Neuronal stem cell (in vitro differentiated cells): ENCODE measurements around the gene RBCK1.

ENCODE experiments used
- DNase-seq: peaks from one replicate; pipeline ENCODE4 v3.0.0-alpha.2; 2013; ENCODE audit warnings: low spot score
- H2AFZ ChIP-seq: one replicate; pipeline ENCODE4 v1.6.1; 2013; ENCODE audit warnings: mild to moderate bottlenecking, low read length, inconsistent platforms
- H2AK5ac ChIP-seq: 2 replicates; pipeline ENCODE4 v1.6.1; 2013; ENCODE audit warnings: low read depth, mild to moderate bottlenecking, inconsistent platforms, low read length, moderate library complexity, mixed read lengths
- H2BK120ac ChIP-seq: 2 replicates; pipeline ENCODE4 v1.6.1; 2013; ENCODE audit warnings: low read depth, mild to moderate bottlenecking, inconsistent platforms, low read length, moderate library complexity, mixed read lengths
- H2BK12ac ChIP-seq: one replicate; pipeline ENCODE4 v1.6.1; 2013; ENCODE audit warnings: low read length, inconsistent platforms
- H2BK15ac ChIP-seq: 2 replicates; pipeline ENCODE4 v1.6.1; 2013; ENCODE audit warnings: mild to moderate bottlenecking, low read length, inconsistent platforms, mixed read lengths
- H2BK5ac ChIP-seq: one replicate; pipeline ENCODE4 v1.6.1; 2013; ENCODE audit warnings: inconsistent platforms, mild to moderate bottlenecking, low read length, moderate library complexity
- H3K14ac ChIP-seq: one replicate; pipeline ENCODE4 v1.6.1; 2013; ENCODE audit warnings: low read length, inconsistent platforms
- H3K18ac ChIP-seq: 2 replicates; pipeline ENCODE4 v1.6.1; 2013; ENCODE audit warnings: low read length, inconsistent platforms
- H3K23ac ChIP-seq: 2 replicates; pipeline ENCODE4 v1.6.1; 2013; ENCODE audit warnings: low read depth, mild to moderate bottlenecking, mixed read lengths, low read length, inconsistent platforms; ENCODE audit not compliant: poor library complexity
- H3K27ac ChIP-seq: replicated peaks from 3 replicates; pipeline ENCODE4 v1.5.1; 2013; ENCODE audit warnings: low read length, inconsistent platforms
- H3K27me3 ChIP-seq, 3 experiments: 2 replicates each; pipeline ENCODE4 v1.6.1; 2013; ENCODE audit warnings: low read length in 3 of 3, mild to moderate bottlenecking in 2 of 3, inconsistent platforms in 1 of 3, low read depth in 1 of 3, mixed read lengths in 1 of 3, moderate library complexity in 1 of 3; ENCODE audit not compliant: control insufficient read depth in 3 of 3, insufficient read depth in 3 of 3
- H3K36me3 ChIP-seq, 2 donors: replicated peaks in 1 of 2; 2 replicates each; pipeline ENCODE4 v1.6.1; 2013; ENCODE audit warnings: low read length in 2 of 2; ENCODE audit not compliant: control insufficient read depth in 2 of 2, insufficient read depth in 2 of 2
- H3K4ac ChIP-seq: 2 replicates; pipeline ENCODE4 v1.6.1; 2013; ENCODE audit warnings: inconsistent platforms, mild to moderate bottlenecking, low read length, moderate library complexity
- H3K4me1 ChIP-seq, 2 donors: 1 replicate in 1 of 2; 2 replicates in 1 of 2; pipeline ENCODE4 v1.6.1; 2013; ENCODE audit warnings: low read length in 2 of 2, low read depth in 1 of 2; ENCODE audit not compliant: control insufficient read depth in 2 of 2, insufficient read depth in 1 of 2
- H3K4me2 ChIP-seq: one replicate; pipeline ENCODE4 v1.6.1; 2013; ENCODE audit warnings: mild to moderate bottlenecking, low read length, inconsistent platforms; ENCODE audit not compliant: insufficient read depth, poor library complexity, severe bottlenecking
- H3K4me3 ChIP-seq, 2 donors: 2 replicates each; pipeline ENCODE4 v1.5.1; 2013; ENCODE audit warnings: low read length in 2 of 2, mild to moderate bottlenecking in 2 of 2, inconsistent platforms in 1 of 2, moderate library complexity in 1 of 2
- H3K79me1 ChIP-seq: one replicate; pipeline ENCODE4 v1.6.1; 2013; ENCODE audit warnings: low read depth, mild to moderate bottlenecking, inconsistent platforms, low read length, moderate library complexity
- H3K9ac ChIP-seq: one replicate; pipeline ENCODE4 v1.6.1; 2013; ENCODE audit warnings: mild to moderate bottlenecking, low read depth, low read length, inconsistent platforms; ENCODE audit not compliant: poor library complexity
- H3K9me3 ChIP-seq, 2 donors: replicated peaks in 1 of 2; 2 replicates each; pipeline versions ENCODE3 to v1.6.1; 2013; ENCODE audit warnings: low read length in 2 of 2, mild to moderate bottlenecking in 2 of 2, inconsistent platforms in 1 of 2, low read depth in 1 of 2, mixed read lengths in 1 of 2, moderate library complexity in 1 of 2; ENCODE audit not compliant: control insufficient read depth in 2 of 2, insufficient read depth in 1 of 2
- H4K8ac ChIP-seq: one replicate; pipeline ENCODE4 v1.6.1; 2013; ENCODE audit warnings: low read depth, mild to moderate bottlenecking, inconsistent platforms, low read length, moderate library complexity
- H4K91ac ChIP-seq: one replicate; pipeline ENCODE4 v1.6.1; 2013; ENCODE audit warnings: low read length, low read depth, mild to moderate bottlenecking, inconsistent platforms; ENCODE audit not compliant: poor library complexity
- WGBS, 2 donors: extraction: QIAGEN DNeasy Blood & Tissue Kit; methylation state at CpG; one replicate each; pipeline ENCODE4 v1.1.7; 2013; ENCODE audit warnings: missing lambda C conversion rate in 2 of 2, mixed read lengths in 1 of 2; ENCODE audit not compliant: insufficient read length in 2 of 2, insufficient replicate concordance in 1 of 2; ENCODE audit errors: extremely low coverage in 2 of 2; 5-methylcytosine and 5-hydroxymethylcytosine counted together

Gene RBCK1

GRCh38 chr20:382291-383115 lies 25.6 kb upstream of the RBCK1 start:
- Histone ChIP-seq H4K8ac (no peak overlapping the region), H2AK5ac (no peak overlapping the region), H2BK5ac (no peak overlapping the region), H2BK15ac (no peak overlapping the region), H3K4ac (no peak overlapping the region), H3K79me1 (no peaks in the 10 kb centered on the region), H3K4me3 (peak overlapping the region; percentile 65 to 69), H3K27ac (no peak overlapping the region), H3K18ac (no peak overlapping the region), H2BK12ac (no peak overlapping the region), H3K27me3 (peaks cover 2 to 16% (median 12%) of the 10 kb centered on the region in 3 experiments), H2AFZ (peak overlapping the region; percentile 94), H3K4me2 (peak overlapping the region; percentile 97), H2BK120ac (no peak overlapping the region), H3K23ac (no peak overlapping the region), H3K9ac (no peak overlapping the region), H3K36me3 (no peaks in the 10 kb centered on the region), H3K9me3 (no peaks in the 10 kb centered on the region), H3K14ac (no peak overlapping the region), H4K91ac (no peak overlapping the region), H3K4me1 (peaks cover 4 to 5% of the 10 kb centered on the region in 2 donors)
- WGBS, 2 donors = no CpG with 5 or more reads among the region's 8 CpGs
- DNase-seq = no peak

DNA sequence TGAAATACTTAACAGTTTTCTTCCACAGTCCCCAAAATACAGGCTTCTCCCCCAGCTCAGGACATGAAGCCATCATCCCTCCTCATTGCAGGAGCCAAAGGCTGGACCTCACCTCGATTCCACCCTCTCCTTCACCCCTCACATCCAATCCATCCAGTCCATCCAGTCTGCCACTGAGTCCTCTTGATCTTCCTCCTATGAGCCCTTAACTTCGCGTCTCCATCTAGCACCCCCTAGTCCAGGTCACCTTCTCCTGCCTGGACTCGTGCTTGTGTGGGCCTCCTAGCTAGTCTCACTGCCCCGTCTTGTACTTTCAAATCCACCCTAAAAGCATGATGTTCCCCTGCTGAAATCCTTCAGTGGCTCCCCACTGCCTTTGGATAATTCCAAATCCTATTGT lies 24.2 kb upstream of the RBCK1 start:
- H2AK5ac ChIP-seq = no peak overlapping the region
- no peak overlapping the region for H3K4me2 ChIP-seq
- no peak overlapping the region for H2AFZ ChIP-seq
- no CpG with 5 or more reads among the region's 5 CpGs for WGBS, 2 donors
- no peak overlapping the region for H4K8ac ChIP-seq
- H3K27ac ChIP-seq = no peak overlapping the region
- H3K79me1 ChIP-seq = no peaks in the 10 kb centered on the region
- H3K4ac ChIP-seq = no peak overlapping the region
- no peaks in the 10 kb centered on the region for H3K9me3 ChIP-seq
- H2BK15ac ChIP-seq = no peak overlapping the region
- no peak overlapping the region for H2BK12ac ChIP-seq
- no peak overlapping the region for H3K14ac ChIP-seq
- H2BK5ac ChIP-seq = no peak overlapping the region
- DNase-seq = no peak
- H2BK120ac ChIP-seq = no peak overlapping the region
- peaks cover 4 to 5% of the 10 kb centered on the region in 2 donors for H3K4me1 ChIP-seq
- no peak overlapping the region for H3K9ac ChIP-seq
- H3K27me3 ChIP-seq = peaks cover 2 to 16% (median 9%) of the 10 kb centered on the region in 3 experiments
- no peak overlapping the region for H3K23ac ChIP-seq
- H3K36me3 ChIP-seq = peaks cover 3 to 12% of the 10 kb centered on the region in 2 donors
- no peak overlapping the region for H4K91ac ChIP-seq
- H3K18ac ChIP-seq = no peak overlapping the region
- H3K4me3 ChIP-seq = no peak overlapping the region

DNA sequence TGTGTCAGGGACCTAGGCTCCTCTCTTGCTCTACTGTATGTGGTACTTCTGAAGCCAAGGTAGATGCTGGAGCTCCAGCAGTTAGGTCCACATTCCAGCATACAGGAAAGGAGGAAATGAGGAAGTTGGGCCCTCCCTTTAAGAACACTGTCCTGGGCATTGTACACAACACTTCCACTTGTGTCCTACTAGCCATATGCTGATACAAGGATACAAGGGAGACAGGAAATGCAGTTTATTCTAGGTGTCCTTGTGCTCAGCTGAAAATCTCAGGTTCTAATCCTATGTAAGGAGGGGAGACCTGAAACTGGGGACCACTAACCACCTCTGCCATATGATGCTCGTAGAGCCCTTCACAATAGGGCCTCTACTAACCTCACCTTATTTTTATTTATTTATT lies 23.4 kb upstream of the RBCK1 start:
- H3K9ac ChIP-seq = no peak overlapping the region
- no peak overlapping the region for H3K4me2 ChIP-seq
- H2BK15ac ChIP-seq = no peak overlapping the region
- H3K4me3 ChIP-seq = no peak overlapping the region
- WGBS, 2 donors = no CpG with 5 or more reads among the region's 1 CpG
- no peak overlapping the region for H2AK5ac ChIP-seq
- H3K36me3 ChIP-seq = peaks cover 3 to 20% of the 10 kb centered on the region in 2 donors
- H3K27me3 ChIP-seq = peaks cover 2 to 16% (median 7%) of the 10 kb centered on the region in 3 experiments
- no peaks in the 10 kb centered on the region for H3K79me1 ChIP-seq
- no peak overlapping the region for H3K27ac ChIP-seq
- H4K8ac ChIP-seq = peak overlapping the region; percentile 73
- no peak overlapping the region for H2BK120ac ChIP-seq
- no peak for DNase-seq
- H4K91ac ChIP-seq = no peak overlapping the region
- H3K9me3 ChIP-seq = no peaks in the 10 kb centered on the region
- no peak overlapping the region for H3K14ac ChIP-seq
- peaks cover 4 to 5% of the 10 kb centered on the region in 2 donors for H3K4me1 ChIP-seq
- H3K23ac ChIP-seq = no peak overlapping the region
- H3K4ac ChIP-seq = no peak overlapping the region
- H2AFZ ChIP-seq = no peak overlapping the region
- H2BK12ac ChIP-seq = no peak overlapping the region
- no peak overlapping the region for H2BK5ac ChIP-seq
- H3K18ac ChIP-seq = no peak overlapping the region

DNA sequence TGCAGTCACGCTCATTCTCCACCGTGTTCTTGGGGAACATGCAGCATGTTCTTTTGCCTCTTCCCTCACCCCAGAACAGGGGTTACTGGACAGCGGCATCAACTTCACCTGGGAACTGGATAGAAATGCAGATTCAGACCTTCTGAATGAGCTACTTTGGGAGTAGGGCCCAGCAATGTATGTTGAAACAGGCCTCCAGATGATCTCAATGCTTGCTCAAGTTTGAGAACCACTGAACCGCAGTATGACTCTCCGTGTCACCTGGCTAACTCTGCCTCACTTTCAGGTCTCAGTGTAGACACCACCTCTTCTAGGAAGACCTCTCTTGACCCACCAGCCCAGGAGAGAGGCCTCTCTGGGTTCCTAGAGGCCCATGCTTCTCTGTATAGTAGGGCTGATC lies 22.7 kb upstream of the RBCK1 start:
- Histone ChIP-seq H3K36me3 (peaks cover 3 to 25% of the 10 kb centered on the region in 2 donors), H3K4ac (no peak overlapping the region), H3K9me3 (no peaks in the 10 kb centered on the region), H3K4me1 (peaks cover 4 to 5% of the 10 kb centered on the region in 2 donors), H2BK15ac (no peak overlapping the region), H3K27me3 (peaks cover 2 to 16% (median 4%) of the 10 kb centered on the region in 3 experiments), H3K14ac (no peak overlapping the region), H3K4me2 (no peak overlapping the region), H2BK120ac (no peak overlapping the region), H3K18ac (no peak overlapping the region), H4K91ac (no peak overlapping the region), H3K23ac (no peak overlapping the region), H3K79me1 (no peaks in the 10 kb centered on the region), H4K8ac (no peak overlapping the region), H2AFZ (no peak overlapping the region), H3K4me3 (no peak overlapping the region), H2AK5ac (no peak overlapping the region), H3K9ac (no peak overlapping the region), H2BK12ac (no peak overlapping the region), H3K27ac (no peak overlapping the region), H2BK5ac (no peak overlapping the region)
- no CpG with 5 or more reads among the region's 5 CpGs for WGBS, 2 donors
- DNase-seq = no peak
